K562 (cell line): Measurements from ENCODE around the gene FARSA. TPM values are rescaled to one million over a fixed set of nuclear protein-coding genes. Genes with fewer than 3 reads are reported as not detected.
A peak's percentile ranks its signal among the peaks of the same experiment; 100 is the strongest.

Source experiments
- ATAC-seq: fragments of 200-7000 bp; cut with Tn5 transposase; 3 replicates; pipeline ENCODE4 v1.9.1; 2020; ENCODE audit warnings: moderate library complexity
- BruUV-seq: library from RNA; stranded (reverse); fragments of 400-500 nt; replicated peaks from 2 replicates; lab custom pipeline; 2021; lab: Mats Ljungman, UMichigan
- CTCF ChIA-PET: fragments of 300-600 bp; formaldehyde crosslinking; extraction: SDS; loops from one replicate; lab custom pipeline; 2021; ENCODE audit warnings: low intra/inter-chr PET ratio; lab: Yijun Ruan, JAX
- POLR2A ChIA-PET: fragments of 300-600, 350-650 bp; sonication (Branson Sonifier 250); formaldehyde crosslinking; extraction: SDS; loops from one replicate; lab custom pipeline; 2021; ENCODE audit warnings: antibody characterized with exemption, inconsistent platforms; lab: Yijun Ruan, JAX
- DNase-seq, 4 experiments: peaks; one replicate each; pipeline versions ENCODE4 v3.0.0 to v3.0.0-alpha.2; 2011 to 2018; ENCODE audit warnings: low spot score in 3 of 4, mixed read lengths in 3 of 4; ENCODE audit errors: extremely low read depth in 1 of 4
- FAIRE-seq: peaks from 2 replicates; lab custom pipeline; 2011; peaks lifted over from hg19 to GRCh38; lab: Jason Lieb, UNC
- H2AFZ ChIP-seq: 2 replicates; pipeline ENCODE4 v1.6.0; 2011; ENCODE audit warnings: low read depth, low read length, control low read depth, inconsistent platforms
- H3K27ac ChIP-seq: fragments of 200-600 bp; 3 replicates; pipeline ENCODE4 v1.8.0; 2011; ENCODE audit warnings: low read depth, mild to moderate bottlenecking, control low read depth, inconsistent platforms, low read length, moderate library complexity, mixed read lengths; ENCODE audit errors: extremely low read depth
- H3K27me3 ChIP-seq, 2 experiments: fragments of 300-600 bp in 1 of 2; 2 replicates in 1 of 2; 3 replicates in 1 of 2; pipeline versions ENCODE4 v1.6.0 to v1.8.0; 2011; ENCODE audit warnings: inconsistent platforms in 2 of 2, low read length in 2 of 2, mild to moderate bottlenecking in 1 of 2, mixed read lengths in 1 of 2, moderate library complexity in 1 of 2; ENCODE audit not compliant: control insufficient read depth in 2 of 2, insufficient read depth in 2 of 2
- H3K36me3 ChIP-seq: fragments of 300-600 bp; 3 replicates; pipeline ENCODE4 v1.8.0; 2011; ENCODE audit warnings: mild to moderate bottlenecking, low read length, inconsistent platforms; ENCODE audit not compliant: control insufficient read depth, insufficient read depth
- H3K4me1 ChIP-seq, 2 experiments: fragments of 200-600 bp in 1 of 2; replicated peaks in 1 of 2; 2 replicates in 1 of 2; 3 replicates in 1 of 2; pipeline versions ENCODE4 v1.5.1 to v1.8.0; 2011; ENCODE audit warnings: inconsistent platforms in 2 of 2, low read length in 2 of 2, mild to moderate bottlenecking in 1 of 2, mixed read lengths in 1 of 2, moderate library complexity in 1 of 2; ENCODE audit not compliant: control insufficient read depth in 2 of 2, insufficient read depth in 2 of 2
- H3K4me2 ChIP-seq: 2 replicates; pipeline ENCODE4 v1.6.1; 2011; ENCODE audit warnings: low read length, control low read depth, inconsistent platforms, mixed read lengths; ENCODE audit not compliant: insufficient read depth
- H3K4me3 ChIP-seq: fragments of 200-600 bp; sonication (generic), shearing (Covaris generic); 2 replicates; pipeline ENCODE4 v1.5.1; 2016; ENCODE audit warnings: control low read depth, inconsistent platforms
- H3K79me2 ChIP-seq: fragments of 200-600 bp; 3 replicates; pipeline ENCODE4 v1.8.0; 2011; ENCODE audit warnings: low read length, inconsistent platforms; ENCODE audit not compliant: control insufficient read depth, insufficient read depth
- H3K9ac ChIP-seq, 2 experiments: 2 replicates each; pipeline versions ENCODE4 v1.6.0 to v1.6.1; 2011; ENCODE audit warnings: low read depth in 2 of 2, low read length in 2 of 2, control low read depth in 1 of 2, inconsistent platforms in 1 of 2, mild to moderate bottlenecking in 1 of 2, mixed read lengths in 1 of 2; ENCODE audit not compliant: insufficient read depth in 1 of 2
- H3K9me1 ChIP-seq: one replicate; pipeline ENCODE4 v1.6.0; 2011; ENCODE audit warnings: inconsistent platforms, mild to moderate bottlenecking, low read length, moderate library complexity; ENCODE audit not compliant: control insufficient read depth, insufficient read depth
- H3K9me3 ChIP-seq: replicated peaks from 2 replicates; pipeline ENCODE4 v1.5.1; 2011; ENCODE audit warnings: low read depth, low read length, inconsistent platforms; ENCODE audit not compliant: control insufficient read depth, insufficient read depth
- H4K20me1 ChIP-seq: replicated peaks from 2 replicates; pipeline ENCODE4 v1.6.1; 2011; ENCODE audit warnings: low read length, inconsistent platforms, mixed read lengths; ENCODE audit not compliant: control insufficient read depth, insufficient read depth
- BACH1 ChIP-seq: fragments of 200-800 bp; sonication (Bioruptor generic); IDR thresholded peaks from 2 replicates; pipeline ENCODE4 v1.6.1; 2016; ENCODE audit warnings: missing genetic modification characterization, missing compliant biosample characterization
- CAMTA2 ChIP-seq: fragments of 250-450 bp; sonication (Bioruptor Pico); conservative IDR thresholded peaks from 2 replicates; pipeline ENCODE4 v1.5.1; 2022
- MTF1 ChIP-seq: fragments of 250-450 bp; sonication (Bioruptor Pico); IDR thresholded peaks from 2 replicates; pipeline ENCODE4 v1.9.0; 2021; ENCODE audit warnings: moderate library complexity, mild to moderate bottlenecking, inconsistent platforms, borderline replicate concordance
- SAFB ChIP-seq: fragments of 200-400 bp; formaldehyde crosslinking; IDR thresholded peaks from 2 replicates; pipeline ENCODE4 v1.6.1; 2017; ENCODE audit warnings: low read depth, low read length, borderline replicate concordance
- SMAD1 ChIP-seq: fragments of 150-350 bp; IDR thresholded peaks from 2 replicates; pipeline ENCODE4 v1.6.1; 2014; ENCODE audit warnings: low read length, low read depth; ENCODE audit not compliant: partially characterized antibody
- SMARCB1 ChIP-seq: IDR thresholded peaks from 2 replicates; pipeline ENCODE4 v1.6.1; 2011; ENCODE audit warnings: improper control_type of control experiment, low read depth; ENCODE audit not compliant: insufficient read length
- ZNF121 ChIP-seq: sonication (generic); formaldehyde crosslinking; conservative IDR thresholded peaks from 2 replicates; pipeline ENCODE4 v1.8.0; 2022; ENCODE audit warnings: missing genetic modification reagents
- ZNF175 ChIP-seq: fragments of 200-800 bp; sonication (Bioruptor generic); IDR thresholded peaks from 2 replicates; pipeline ENCODE4 v1.6.1; 2016; ENCODE audit warnings: low read depth, mild to moderate bottlenecking, missing genetic modification characterization, missing compliant biosample characterization
- ZNF589 ChIP-seq: fragments of 200-800 bp; sonication (Bioruptor generic); IDR thresholded peaks from 2 replicates; pipeline ENCODE4 v1.6.1; 2016; ENCODE audit warnings: low read depth, missing genetic modification characterization, missing compliant biosample characterization
- WGBS: fragments of 100-300 bp; shearing (Covaris generic); methylation state at CpG from one replicate; pipeline ENCODE4 v1.1.6; 2016; ENCODE audit warnings: low coverage, mixed read lengths; ENCODE audit not compliant: insufficient coverage; ENCODE audit errors: missing lambda C conversion rate; 5-methylcytosine and 5-hydroxymethylcytosine counted together
- in situ Hi-C: fragments of 300-500 bp; cut with MboI; formaldehyde crosslinking; loops from 4 replicates; pipeline ENCODE4 v1.15.0; 2018; ENCODE audit warnings: inconsistent platforms, mixed read lengths
- intact Hi-C: fragments of 100-400 bp; cut with micrococcal nuclease; formaldehyde crosslinking; loops from 2 replicates; pipeline ENCODE4 v1.14.2; 2022
- polyA plus RNA-seq, 8 experiments: library from polyadenylated mRNA; depleted of rRNA in 4 of 8; stranded (reverse) in 5 of 8; unstranded in 3 of 8; fragments of >200 nt; fragmentation: Nextera tagmentation in 2 of 8; fragmentation: Illumina TruSeq in 1 of 8; extraction: Ambion mirVana in 2 of 8; extraction: Trizol in 1 of 8; gene quantifications; 2 replicates each; pipeline versions ENCODE4 v1.2.1 to v1.2.3, GENCODE V29; 2011 to 2014; ENCODE audit warnings: inconsistent platforms in 1 of 8, missing spikeins in 1 of 8
- total RNA-seq, 7 experiments: library from RNA; depleted of rRNA in 6 of 7; stranded (reverse); fragments of >200 nt in 6 of 7; fragmentation: Illumina TruSeq in 2 of 7; extraction: Trizol in 2 of 7; gene quantifications; 2 replicates each; pipeline versions ENCODE4 v1.2.1 to v1.2.3, GENCODE V29; 2011 to 2021; ENCODE audit warnings: low replicate concordance in 1 of 7
- TF ChIP-seq, protein P1 (sequence below), 2 experiments: fragments of 450-650 bp; IDR thresholded peaks; 2 replicates each; pipeline ENCODE4 v1.6.1; 2018; ENCODE audit warnings: mild to moderate bottlenecking in 2 of 2, low read depth in 1 of 2; ENCODE audit not compliant: partially characterized antibody in 2 of 2
- TF ChIP-seq, protein P2 (sequence below): sonication (generic); formaldehyde crosslinking; IDR thresholded peaks from 2 replicates; pipeline ENCODE4 v1.8.1; 2023; ENCODE audit warnings: mild to moderate bottlenecking, missing genetic modification reagents

The FARSA gene
- total and polyA plus RNA-seq, 9 of the 15 experiments (the other 6 are each of a cell fraction or from before 2014, with no cell fraction given): 25.2 to 237 (median 89.6) TPM

DNA sequence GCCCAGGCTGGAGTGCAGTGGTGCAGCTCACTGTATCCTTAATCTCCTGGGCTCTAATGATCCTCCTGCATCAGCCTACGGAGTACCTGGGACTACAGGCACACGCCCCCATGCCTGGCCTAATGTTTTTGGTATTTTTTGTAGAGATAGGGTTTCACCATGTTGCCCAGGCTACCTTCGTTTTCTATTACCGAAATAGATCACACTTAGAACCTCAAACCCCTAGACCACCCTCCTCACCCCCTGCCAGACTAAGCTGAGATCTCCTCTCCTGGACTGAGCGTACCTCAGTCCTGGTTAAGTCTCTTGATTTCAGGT, 46.9 kb downstream of the FARSA start:
- Histone ChIP-seq H3K9me1 (no peaks in the 10 kb centered on the region), H3K4me1 (peaks cover 42 to 81% of the 10 kb centered on the region in 2 experiments; a peak in 4 of 5 replicates), H3K79me2 (peaks cover 73% of the 10 kb centered on the region), H3K27ac (peak overlapping the region; percentile 96), H3K9me3 (no peaks in the 10 kb centered on the region), H3K27me3 (no peaks in the 10 kb centered on the region), H2AFZ (peak overlapping the region; percentile 7; the same call in 1 of the 2 replicates), H3K36me3 (peaks cover 30% of the 10 kb centered on the region), H3K9ac (peak overlapping the region; percentile 94 to 95), H3K4me3 (peak overlapping the region; percentile 70), H4K20me1 (peaks cover 10% of the 10 kb centered on the region; the same call in 1 of the 2 replicates), H3K4me2 (peak overlapping the region; percentile 100)
- ATAC-seq (no peak), FAIRE-seq (no peak), DNase-seq (peak in 1 of 4 experiments; percentile 43)
- CTCF ChIA-PET: interaction anchor here (0.8 to 1.0 kb wide), 2 partner anchors 61 to 71 kb away, joined by 3 read pairs; partner anchors contain the start of gene GADD45GIP1
- intact Hi-C loops: loop anchor here (1.0 to 5.0 kb wide), 4 partner anchors 33 to 81 kb away; partner anchors contain the start of genes CALR, DAND5, MAST1 and SYCE2
- 2% methylated on average over 5 of the region's 5 CpGs for WGBS
- POLR2A ChIA-PET: interaction anchor here (0.6 to 5.9 kb wide), 13 partner anchors 14 to 782 kb away, joined by 3 to 37 read pairs (median 4); partner anchors contain the start of genes CALR, IER2, RAD23A and STX10
- BruUV-seq: TSS peak; percentile 71
- in situ Hi-C loops: no loop called here
- TF ChIP-seq ZNF121 (peak; percentile 78), SMAD1 (no peak), ZNF175 (0 out of 2 replicates have a peak, but pooled peaks have one; percentile 0), CAMTA2 (CRISPR knock-in tag) (no peak), BACH1 (tag) (no peak), MTF1 (CRISPR knock-in tag) (no peak), ZNF589 (peak; percentile 56; the same call in 1 of the 2 replicates), SMARCB1 (peak; percentile 44), SAFB (no peak)
- TF ChIP-seq, protein P1, sequence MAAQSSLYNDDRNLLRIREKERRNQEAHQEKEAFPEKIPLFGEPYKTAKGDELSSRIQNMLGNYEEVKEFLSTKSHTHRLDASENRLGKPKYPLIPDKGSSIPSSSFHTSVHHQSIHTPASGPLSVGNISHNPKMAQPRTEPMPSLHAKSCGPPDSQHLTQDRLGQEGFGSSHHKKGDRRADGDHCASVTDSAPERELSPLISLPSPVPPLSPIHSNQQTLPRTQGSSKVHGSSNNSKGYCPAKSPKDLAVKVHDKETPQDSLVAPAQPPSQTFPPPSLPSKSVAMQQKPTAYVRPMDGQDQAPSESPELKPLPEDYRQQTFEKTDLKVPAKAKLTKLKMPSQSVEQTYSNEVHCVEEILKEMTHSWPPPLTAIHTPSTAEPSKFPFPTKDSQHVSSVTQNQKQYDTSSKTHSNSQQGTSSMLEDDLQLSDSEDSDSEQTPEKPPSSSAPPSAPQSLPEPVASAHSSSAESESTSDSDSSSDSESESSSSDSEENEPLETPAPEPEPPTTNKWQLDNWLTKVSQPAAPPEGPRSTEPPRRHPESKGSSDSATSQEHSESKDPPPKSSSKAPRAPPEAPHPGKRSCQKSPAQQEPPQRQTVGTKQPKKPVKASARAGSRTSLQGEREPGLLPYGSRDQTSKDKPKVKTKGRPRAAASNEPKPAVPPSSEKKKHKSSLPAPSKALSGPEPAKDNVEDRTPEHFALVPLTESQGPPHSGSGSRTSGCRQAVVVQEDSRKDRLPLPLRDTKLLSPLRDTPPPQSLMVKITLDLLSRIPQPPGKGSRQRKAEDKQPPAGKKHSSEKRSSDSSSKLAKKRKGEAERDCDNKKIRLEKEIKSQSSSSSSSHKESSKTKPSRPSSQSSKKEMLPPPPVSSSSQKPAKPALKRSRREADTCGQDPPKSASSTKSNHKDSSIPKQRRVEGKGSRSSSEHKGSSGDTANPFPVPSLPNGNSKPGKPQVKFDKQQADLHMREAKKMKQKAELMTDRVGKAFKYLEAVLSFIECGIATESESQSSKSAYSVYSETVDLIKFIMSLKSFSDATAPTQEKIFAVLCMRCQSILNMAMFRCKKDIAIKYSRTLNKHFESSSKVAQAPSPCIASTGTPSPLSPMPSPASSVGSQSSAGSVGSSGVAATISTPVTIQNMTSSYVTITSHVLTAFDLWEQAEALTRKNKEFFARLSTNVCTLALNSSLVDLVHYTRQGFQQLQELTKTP (IDR thresholded peaks at IDR 0.05; ENCODE audit: low read depth in 1 of 2, partially characterized antibody in 2 of 2): peak in 1 of 2 experiments; percentile 43
- TF ChIP-seq, protein P2, sequence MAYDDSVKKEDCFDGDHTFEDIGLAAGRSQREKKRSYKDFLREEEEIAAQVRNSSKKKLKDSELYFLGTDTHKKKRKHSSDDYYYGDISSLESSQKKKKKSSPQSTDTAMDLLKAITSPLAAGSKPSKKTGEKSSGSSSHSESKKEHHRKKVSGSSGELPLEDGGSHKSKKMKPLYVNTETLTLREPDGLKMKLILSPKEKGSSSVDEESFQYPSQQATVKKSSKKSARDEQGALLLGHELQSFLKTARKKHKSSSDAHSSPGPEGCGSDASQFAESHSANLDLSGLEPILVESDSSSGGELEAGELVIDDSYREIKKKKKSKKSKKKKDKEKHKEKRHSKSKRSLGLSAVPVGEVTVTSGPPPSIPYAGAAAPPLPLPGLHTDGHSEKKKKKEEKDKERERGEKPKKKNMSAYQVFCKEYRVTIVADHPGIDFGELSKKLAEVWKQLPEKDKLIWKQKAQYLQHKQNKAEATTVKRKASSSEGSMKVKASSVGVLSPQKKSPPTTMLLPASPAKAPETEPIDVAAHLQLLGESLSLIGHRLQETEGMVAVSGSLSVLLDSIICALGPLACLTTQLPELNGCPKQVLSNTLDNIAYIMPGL (CRISPR knock-in tag): 0 out of 2 replicates have a peak, but pooled peaks have one; percentile 15
